GM12878 (cell line): ENCODE measurements around the gene ELFN2.

ENCODE experiments used
- POLR2A ChIP-seq: IDR thresholded peaks from 2 replicates; pipeline ENCODE4 v1.6.1; 2011; ENCODE audit warnings: low read depth, mild to moderate bottlenecking, low read length
- ZBTB33 ChIP-seq: fragments of 450-650 bp; IDR thresholded peaks from 2 replicates; pipeline ENCODE4 v1.6.1; 2017; ENCODE audit warnings: mild to moderate bottlenecking

- TF ChIP-seq ZBTB33 (no peak), POLR2A (no peak)
Measured at GRCh38 chr22:37397226-37397625, 30.1 kb downstream of the ELFN2 start.
